Stimulated activated CD8-positive, alpha-beta memory T cell treated with anti-CD3 and anti-CD28 coated beads, Interleukin-15, amount 100 ng/mL, for 4 hours (primary cell): Measurements from ENCODE around the gene ZSWIM6.

Source experiments
- DNase-seq, 2 donors: peaks; one replicate each; pipeline ENCODE4 v3.0.0-alpha.2; 2020; ENCODE audit warnings: low read depth in 2 of 2

The ZSWIM6 gene

DNA sequence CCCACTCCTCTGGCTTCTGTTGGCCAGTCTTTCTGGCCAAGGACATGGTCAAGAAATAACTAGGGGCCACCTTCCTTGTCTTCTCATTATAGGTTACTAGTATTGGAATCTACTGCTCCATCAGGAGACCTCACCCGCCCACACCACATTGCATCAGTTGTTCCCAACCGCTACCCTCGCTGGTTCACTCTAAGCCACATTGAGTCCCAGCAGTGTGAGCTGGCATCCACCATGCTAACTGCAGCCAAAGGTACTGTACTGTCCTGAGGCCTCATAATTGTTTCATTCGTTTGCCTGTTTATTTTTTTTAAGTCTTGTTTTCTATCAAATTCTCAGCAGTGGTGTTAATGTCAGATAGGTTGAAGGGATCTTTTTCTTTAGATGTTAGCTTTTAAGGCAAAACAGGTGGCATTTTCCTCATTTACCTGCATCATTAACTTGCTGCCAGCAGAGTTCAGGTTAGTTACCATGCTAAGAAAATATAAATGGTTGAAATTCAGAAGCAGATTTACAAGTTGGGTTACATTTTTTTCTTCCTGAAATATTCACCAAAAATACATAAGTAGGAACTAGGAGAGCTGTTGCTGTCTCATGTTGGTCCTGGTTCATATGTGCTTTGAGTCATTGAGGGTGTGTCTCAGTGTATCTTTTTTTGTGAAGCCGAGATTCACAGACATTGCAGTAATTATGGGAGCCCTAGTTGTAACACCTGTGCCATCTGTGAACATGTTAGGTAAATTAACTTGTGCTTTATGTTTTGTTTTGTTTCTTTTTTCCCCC lies 206.9 kb downstream of the ZSWIM6 start:
- no peak for DNase-seq

DNA sequence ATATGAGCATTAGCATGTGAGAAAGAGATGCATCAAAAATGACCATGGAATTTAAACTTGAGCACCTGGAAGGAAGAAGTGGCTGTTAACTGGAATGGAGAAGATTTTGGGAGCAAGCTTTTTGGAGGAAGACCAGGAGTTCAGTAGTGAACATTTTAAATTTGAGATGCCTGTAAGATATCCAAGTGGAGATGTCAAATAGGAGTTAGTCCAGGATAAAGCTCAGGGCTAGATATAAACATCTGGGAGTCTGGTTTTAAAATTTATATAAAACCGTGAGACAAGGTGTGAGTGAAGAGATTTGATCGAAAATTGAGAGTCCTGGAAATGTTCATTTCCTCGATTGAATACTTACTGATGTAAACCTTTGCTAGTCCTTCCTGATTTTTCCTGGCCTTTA lies 217.5 kb downstream of the ZSWIM6 start:
- no peak for DNase-seq

DNA sequence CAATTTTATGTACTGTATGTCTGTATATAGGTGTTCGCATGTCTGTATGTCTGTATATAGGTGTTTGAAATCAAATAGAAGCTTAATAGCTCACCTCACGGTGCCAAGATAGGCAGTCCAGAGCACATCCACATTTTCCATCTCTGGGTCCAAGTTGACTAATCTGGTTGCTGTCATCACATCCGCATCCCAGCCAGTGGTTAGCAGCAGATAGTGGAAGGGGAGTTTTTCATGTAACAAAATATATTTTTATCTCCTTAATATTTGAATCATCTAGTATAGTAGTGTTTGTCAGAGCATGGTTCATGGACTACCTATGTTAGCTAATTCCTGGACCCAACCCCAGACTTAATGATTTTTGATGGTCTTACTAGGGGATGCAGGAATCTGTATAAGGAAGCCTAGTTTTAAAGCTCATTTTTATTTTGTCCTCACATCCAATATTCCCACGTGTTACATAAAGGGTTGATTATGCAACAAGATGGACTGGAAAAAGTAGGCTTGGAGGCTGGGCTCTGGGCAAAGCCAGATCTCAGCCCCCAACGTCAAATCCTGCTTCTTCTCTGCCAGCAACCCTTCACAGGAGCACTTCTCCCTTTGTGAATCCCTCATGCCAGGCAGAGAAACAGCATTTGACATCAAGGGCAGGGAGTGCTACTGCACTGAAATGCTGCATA lies 219.7 kb downstream of the ZSWIM6 start:
- no peak for DNase-seq

DNA sequence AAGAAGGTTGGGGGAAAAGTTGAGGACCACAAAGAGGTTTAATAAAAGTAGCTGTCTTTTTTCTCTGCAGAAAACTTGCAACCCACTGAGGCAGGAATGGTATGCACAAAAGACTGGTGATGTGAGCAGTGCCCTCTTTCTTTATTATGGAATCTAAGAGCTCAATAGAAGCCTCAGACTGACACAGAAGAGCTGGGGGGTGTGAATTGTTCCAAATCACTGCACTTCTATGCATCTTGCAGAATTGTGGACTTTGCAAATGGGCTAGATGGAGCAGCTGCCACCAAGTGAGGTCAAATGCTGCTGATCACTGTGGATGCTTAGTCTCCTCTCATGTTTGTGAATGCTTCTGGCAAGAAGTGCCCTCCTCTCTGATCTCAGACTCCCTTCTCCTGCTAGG lies 227.1 kb downstream of the ZSWIM6 start:
- no peak for DNase-seq

DNA sequence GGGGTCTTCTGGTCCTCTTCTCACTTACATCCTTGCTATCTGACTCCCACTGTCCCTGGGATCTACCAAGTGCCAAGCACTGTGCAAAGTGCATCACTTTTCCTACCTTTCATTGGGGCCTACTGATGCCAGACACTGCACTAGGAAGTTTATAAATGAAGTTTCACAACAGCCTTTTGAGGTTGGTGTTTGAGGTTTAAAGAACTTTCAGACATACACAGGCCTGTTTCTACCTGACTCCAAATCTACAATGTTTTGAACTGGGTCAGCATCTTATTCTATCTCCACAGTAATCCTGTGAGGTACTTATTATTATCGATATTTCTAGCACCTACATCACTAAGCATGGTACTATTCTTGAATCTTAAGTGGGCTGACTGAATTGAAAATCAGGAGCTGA lies 227.7 kb downstream of the ZSWIM6 start:
- no peak for DNase-seq

DNA sequence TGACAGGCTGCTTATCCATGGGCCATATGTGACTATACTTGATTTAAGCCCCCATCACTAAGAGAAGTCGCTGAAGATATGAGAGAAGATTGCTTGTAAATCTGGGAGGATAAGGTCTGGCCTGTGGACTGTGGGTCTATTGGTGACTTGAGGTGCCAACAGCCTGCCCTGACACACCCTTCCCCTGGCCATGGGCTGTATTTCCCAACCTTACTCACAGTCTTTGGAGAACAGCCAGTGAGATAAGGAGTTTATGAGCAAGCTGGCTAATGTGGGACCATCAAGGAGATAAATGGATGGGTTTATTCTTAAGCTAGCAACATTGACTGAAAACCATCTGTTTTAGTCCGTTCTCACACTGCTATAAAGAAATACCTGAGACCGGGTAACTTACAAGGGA lies 231.3 kb downstream of the ZSWIM6 start:
- DNase-seq, result no peak

DNA sequence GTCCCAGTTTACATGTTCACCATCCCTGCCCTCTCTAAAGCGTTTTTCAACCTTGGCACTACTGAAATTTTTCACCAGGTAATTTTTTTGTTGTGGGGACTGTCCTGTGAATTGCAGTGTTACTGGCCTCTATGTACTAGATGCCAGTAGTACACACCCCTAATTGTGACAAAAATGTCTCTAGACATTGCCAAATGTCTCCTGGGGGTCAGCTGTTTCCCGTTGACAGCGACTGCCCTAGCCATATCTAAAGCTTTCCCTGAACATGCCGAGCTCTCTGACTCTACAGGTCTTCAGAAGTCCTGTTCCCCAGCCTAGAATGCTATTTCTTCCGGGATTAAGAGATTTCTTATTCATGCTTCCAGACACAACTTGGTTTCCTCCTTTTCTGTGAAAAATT lies 235.3 kb downstream of the ZSWIM6 start:
- no peak for DNase-seq

DNA sequence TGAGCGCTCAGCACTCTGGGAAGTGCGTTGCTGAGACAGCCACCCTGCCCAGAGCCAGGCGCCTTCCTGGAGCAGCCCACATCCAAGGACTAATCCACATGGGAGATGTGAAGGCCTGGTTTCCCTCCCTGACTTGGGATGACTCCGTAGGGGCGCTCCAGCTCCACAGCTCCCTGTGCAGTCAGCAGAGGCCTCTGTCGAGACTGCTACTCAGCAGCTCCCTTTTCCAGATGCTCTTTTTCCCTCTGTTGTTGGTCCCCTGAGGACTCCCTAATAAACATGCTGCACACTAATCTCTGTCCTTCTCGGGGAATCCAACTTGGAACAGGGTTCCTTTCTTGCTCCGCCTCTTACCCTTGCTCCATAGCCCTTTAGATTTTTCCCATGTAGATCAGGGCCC lies 237.3 kb downstream of the ZSWIM6 start:
- no peak for DNase-seq

DNA sequence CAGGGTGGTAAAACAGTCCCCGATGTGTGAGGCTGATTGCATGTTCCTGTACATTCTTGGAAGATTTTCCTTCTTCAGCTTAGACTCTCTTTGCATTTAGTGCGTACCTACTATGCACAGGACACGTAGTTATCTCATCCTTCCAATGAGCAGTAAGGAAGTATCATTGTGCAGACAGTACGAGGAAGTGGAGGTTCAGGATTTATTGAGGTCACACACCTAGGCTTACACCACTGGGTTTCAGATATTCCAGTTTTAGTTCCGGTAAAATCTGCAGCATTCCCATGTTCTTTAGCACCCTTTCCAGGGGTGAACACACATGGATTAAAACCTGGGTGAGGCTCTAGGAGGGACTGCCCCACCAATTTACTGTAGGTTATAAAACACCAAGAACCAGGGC lies 238.7 kb downstream of the ZSWIM6 start:
- DNase-seq, result no peak

DNA sequence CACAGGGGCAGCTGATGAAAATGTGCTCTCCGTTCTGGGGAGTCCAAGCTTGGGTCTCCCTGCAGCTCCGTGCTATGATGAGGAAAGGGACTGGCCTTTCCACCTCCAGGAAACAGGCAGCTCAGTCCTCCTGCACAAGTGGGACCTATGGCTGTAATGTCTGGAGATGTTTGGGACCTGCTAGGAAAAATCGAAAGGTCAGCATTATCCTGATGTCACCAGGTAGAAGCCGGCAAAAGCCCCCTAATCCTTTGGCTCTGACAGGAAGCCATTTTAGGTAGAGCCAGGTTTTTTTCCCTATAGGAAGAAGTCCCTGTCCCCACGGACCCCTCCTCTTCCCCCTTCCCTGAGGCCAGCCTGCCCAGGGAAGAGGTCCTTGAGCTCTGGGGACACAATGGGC lies 240.9 kb downstream of the ZSWIM6 start:
- DNase-seq, result no peak

DNA sequence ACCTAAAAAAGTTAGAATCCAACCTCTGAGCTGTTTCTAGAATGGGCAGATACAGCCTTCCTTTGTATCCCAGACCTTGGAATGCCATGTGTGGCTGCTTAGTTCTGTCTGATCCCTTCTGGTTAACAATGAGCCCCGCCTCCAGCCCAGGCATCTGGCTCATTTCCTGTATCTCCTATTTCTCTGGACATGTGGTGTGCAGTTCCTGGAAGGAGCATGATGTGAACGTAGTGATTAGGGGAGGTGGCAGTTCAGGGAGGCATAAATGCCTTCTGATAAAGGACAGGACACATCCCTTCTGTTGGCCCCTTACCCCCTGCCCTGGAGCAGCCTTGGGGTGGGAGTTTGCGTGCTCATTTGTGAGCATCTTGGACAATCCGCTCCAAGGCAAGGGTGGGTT lies 243.0 kb downstream of the ZSWIM6 start:
- DNase-seq, result no peak

DNA sequence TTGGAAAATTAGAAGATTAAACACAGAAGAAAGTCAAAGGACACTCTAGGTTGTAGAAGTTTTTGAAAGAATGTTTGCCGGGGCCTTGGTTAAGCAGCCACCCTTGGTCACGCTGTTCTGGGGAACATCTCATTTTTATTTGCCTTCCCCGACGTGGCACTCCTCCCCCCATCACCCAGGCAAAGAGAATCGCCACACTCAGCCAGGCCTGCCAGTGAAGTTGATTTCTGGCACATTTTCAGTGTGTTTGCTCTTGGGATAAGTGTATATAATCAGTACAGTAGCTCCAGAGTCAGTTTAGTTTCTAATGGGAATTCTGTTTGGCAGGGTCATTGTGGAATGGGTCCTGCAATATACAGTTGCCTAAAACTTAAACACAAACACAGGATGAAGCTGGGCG lies 243.5 kb downstream of the ZSWIM6 start:
- no peak for DNase-seq

DNA sequence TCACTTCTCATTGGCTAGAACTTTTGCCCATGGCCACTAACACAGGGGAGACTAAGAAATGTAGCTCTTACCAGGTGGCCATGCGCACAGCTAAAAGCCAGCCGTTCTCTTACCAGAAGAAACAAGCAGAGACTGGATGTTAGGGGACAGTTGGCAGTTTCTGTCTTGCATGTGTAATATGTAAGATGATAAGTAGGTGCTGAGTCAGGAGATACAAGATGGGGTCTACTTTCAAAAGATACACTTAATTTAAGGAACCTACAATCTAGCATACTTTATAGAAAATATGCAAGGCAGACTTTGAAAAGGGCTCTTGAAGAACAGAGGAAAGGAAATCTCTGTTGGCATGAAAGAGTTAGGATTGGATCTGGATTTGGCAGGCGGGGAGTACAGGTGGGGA lies 244.5 kb downstream of the ZSWIM6 start:
- DNase-seq, result no peak

DNA sequence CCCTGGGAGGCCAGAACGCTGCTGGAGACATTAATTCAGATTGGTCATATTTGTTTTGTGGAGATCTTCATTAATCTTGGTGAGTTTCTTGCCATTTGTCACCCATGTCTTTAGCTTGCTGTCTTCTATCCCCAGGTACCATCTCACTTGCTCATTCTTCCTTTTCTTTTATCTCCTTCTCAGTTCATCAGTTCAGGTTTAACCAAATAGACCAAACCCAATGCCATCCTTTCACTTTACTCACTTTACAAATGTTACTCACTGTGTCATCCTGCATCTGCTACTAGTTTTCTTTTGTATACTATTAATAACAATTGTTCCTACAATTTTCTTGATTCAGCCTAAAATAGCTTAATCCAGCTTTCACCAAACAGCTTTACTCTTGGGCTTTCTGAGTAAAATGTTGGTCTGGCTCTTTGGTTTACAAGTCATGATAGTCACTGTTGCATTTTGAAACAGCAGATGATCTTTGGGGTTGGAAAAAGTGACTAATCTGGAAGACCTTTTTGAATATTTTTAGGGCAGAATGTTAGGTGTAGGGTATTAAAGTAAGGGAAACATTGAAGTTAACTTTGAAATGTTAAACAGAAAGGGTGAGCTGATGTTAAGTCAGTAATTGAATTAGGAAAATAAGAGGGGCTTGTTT lies 246.9 kb downstream of the ZSWIM6 start:
- no peak for DNase-seq

DNA sequence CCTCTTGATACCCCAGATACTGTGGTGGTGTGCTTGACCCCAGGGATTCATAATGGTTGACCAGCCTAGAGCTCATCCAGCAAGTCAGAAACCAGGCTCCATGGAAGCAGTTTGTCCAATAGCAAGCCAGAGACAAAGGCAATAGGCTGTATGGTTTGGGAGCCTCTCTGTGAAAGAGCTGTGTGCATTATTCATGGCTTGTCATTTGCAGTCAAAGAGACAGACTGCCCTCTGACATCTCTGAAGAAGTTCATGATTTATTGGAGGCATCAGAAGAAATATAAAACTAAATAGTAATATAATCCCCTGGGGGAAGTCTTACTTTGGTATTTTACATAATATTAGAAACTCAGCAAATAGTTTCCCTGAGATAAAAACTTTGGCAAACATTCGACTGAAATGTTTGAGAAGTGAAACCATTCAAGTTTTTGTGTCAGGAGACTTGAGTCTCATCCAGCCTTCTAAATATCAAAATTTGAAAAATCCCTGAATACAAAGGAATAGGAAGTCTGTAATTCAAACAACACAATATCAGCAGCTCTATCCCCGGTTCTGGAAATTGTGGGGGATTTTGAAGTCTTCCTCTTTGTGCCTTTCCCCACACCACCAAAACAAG lies 250.3 kb downstream of the ZSWIM6 start:
- no peak for DNase-seq

DNA sequence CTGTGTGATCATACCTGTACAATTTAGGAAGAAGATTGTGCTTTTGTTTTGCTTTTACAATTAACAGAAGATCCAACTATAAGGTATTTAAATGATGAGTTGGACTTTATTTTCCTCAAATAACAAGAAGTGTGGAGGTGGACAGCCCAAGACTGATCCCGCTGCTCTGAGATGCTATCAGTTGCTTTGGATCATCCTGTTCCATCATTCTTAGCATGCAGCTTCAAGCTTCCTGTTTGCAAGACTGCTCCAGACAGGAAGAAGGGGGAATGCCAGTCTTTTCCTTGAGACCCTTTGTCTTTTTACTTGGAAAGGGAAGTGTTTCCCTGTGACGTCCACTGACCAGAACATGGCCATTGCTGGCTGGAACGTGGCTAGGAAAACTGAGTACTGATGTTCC lies 250.8 kb downstream of the ZSWIM6 start:
- DNase-seq, result no peak

DNA sequence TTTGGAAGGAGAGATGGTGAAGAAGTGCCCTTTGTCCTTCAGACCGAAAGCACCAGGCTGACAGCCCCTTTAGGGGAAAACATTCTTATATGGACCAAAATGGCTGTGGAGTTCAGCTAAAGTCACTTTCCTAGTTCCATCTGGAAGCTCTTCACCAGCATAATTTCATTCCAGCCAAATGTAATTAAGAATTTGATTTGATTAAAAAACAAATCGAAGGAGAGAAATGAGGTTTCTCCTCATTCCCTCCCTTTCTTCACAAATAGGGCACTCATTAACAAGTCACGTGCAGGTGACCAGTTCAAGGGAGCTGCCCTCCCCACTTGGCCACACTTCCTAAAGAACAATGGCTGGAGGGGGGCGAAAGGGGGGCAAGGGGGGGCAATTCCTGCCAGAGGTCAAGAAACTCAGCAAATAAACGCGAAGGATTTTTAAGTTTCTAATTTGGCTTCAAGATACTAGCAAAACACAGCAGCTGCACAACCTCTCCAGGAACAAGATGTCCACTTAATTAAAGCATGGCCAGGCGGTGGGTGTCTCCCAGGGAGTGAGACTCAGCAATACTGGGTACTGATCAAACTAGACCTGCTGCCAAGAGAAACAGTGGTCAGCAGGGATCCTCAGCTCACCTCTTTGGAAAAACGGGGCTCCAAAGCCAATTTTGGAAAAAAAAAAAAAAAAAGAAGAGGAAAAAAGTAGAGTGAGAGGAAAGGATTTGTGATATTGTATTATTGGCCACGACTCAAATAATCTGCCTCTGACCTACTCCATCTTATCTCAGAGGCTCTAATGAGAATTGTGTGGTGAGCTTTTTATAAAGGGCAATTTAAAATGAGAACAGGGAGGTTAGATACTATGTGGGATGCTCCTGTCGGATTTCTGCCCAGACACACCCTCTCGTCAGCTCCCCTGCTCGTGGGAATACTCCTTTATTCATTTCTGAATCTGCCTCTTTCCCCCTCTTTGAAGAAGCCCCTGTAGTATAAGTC lies 254.3 kb downstream of the ZSWIM6 start:
- DNase-seq, result no peak

DNA sequence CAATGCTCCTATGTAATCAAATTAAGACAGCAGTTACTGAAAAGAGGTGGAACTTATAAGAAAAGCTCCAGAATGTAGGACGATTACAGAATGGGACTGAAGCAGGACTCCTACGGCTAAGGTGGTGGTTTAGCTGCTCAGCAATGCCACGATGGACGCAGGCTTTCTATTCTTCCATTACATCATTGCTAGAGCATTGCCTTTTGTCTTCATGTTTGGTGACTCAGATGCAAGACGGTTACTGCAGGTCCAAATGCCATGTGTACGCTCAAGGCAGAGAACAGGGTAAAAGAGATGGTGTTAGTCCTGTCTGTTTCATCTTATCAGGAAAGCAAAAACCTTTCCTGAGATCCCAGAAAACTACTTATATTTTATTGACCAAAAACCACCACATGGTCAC lies 255.1 kb downstream of the ZSWIM6 start:
- no peak for DNase-seq

DNA sequence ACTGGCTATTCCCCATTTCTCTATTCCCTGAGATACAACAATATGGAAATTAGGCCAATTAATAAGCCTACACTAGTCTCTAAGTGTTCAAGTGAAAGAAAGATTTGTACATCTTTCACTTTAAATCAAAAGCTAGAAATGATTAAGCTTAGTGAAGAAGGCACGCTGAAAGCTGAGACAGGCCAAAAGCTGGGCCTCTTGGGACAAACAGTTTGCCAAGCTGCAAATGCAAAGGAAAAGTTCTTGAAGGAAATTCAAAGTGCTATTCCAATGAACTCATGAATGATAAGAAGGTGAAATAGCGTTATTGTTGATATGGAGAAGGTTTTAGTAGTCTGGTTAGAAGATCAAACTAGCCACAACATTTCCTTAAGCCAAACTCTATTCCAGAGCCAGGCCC lies 256.2 kb downstream of the ZSWIM6 start:
- DNase-seq, result no peak

DNA sequence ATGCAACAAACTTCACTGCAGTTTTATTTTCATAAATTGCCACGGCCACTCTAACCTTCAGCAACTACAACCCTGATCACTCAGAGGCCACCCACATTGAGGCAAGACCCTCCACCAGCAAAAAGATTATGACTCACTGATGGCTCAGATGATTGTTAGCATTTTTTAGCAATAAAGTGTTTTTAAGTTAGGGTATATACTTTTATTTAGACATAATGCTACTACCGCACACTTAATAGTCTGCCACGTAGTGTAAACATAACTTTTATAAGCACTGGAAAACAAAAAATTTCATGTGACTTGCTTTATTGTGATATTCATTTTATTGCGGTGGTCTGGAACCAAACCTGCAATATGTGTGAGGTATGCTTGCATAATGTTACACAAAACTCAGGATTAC lies 257.9 kb downstream of the ZSWIM6 start:
- no peak for DNase-seq

DNA sequence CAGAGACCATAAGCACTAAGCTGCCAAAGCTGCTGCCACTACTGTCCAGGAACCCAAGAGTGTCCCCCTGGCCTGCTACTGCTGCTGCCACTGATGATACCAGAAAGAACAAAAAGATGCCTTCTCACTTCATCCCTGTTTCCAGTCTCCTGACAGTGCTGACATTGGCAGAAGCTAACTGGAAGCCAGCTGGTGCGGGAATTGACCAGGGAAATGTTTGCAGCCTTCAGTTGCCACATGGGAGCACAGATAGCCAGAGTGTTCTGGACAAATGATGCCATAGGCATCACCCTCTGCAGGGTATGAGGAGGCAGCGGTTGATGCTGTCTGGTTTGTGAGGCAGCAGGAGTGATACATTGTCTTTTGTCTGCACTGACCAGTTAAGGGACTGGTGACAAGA lies 258.4 kb downstream of the ZSWIM6 start:
- no peak for DNase-seq

DNA sequence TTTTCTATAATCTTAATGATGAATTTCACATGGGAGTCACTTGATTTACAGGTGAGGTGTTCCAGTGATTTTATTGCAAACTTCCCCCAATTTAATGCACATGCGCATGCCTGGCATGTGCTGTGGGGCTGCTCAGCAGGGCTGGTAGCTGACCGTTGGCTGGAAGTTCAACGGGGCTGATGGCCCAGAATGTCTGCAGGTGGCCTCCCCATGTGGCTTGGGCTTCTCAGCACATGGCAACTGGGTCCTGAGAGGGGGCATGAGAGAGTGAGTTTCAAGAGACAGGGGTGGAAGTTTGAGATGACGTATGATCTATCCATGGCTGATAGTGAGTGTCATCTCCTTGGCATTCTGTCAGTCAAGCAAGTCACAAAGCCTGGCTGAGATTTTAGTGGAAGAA lies 259.8 kb downstream of the ZSWIM6 start:
- DNase-seq, result no peak
